Activated T-cell treated with anti-CD3 and anti-CD28 coated beads for 48 hours (primary cell): Measurements from ENCODE around the gene TSHZ1.
"Not testable (repeated sequence)": the region's sequence is repeated elsewhere in the genome, so short reads cannot be mapped to it uniquely, and the experiment has no call there.

Experiments
- DNase-seq: peaks from one replicate; pipeline ENCODE4 v3.0.0-alpha.2; 2020; ENCODE audit warnings: low read depth

TSHZ1 gene

DNA sequence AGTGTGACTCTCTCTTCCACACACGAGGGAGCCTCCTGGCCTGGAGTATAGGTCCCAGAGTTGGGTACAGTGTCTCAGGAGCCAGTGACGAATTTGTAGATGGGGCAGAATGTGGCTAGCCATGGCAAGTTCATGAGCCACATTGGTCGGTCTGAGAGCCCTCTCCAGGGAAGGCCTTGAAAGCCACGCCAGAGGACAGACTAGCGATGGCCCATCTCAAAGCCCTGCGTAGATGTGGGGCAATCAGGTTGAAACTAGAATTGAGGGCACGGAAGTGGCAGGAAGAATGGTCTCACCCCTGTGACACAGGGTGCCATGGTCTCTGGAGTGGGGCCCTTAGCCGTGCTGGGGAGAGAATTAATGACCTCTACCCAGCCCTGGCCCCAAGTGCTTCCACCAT lies 106.2 kb downstream of the TSHZ1 start:
- no peak for DNase-seq

- no peak for DNase-seq
Measured at GRCh38 chr18:75317300-75317699, 106.7 kb downstream of the TSHZ1 start.

- no peak for DNase-seq
Measured at GRCh38 chr18:75317703-75318102, 107.1 kb downstream of the TSHZ1 start.

GRCh38 chr18:75319905-75320304 lies 109.3 kb downstream of the TSHZ1 start:
- DNase-seq, result no peak

DNA sequence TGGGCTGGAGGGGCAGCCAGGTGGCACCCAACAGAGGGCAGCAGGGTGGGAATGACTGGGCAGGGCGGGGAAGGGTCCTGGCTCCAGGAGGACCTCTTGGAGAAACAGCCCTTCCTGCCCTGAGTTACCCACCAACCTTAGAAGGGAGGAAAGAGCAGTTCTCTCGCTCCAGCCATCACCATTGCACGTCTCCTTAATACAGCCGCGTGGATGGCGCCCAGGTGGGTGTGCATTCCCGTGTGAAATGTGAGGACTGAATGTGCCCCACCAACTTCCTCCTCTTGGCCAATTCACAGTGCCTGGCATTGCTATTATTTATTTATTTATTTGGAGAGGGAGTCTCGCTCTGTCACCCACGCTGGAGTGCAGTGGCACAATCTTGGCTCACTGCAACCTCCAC lies 109.9 kb downstream of the TSHZ1 start:
- no peak for DNase-seq

DNA sequence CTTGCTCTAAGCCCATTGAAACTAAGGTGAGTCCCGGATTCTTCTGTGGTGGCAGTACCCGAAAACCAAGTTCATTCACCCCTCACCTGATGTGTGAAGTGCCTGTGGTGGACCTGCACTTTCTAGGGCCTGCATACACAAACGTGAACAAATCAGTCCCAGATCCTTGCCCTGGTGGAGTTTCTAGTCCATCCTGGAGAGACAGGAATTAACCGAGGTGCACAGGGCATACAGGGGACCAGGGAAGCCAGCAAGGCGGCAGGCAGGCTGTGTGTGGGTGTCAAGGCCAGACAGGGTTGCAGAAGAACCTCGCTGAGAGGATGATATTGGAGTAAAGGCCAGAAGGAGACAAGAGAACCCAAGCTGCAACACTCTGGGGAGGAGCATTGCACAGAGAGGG lies 110.8 kb downstream of the TSHZ1 start:
- no peak for DNase-seq

DNA sequence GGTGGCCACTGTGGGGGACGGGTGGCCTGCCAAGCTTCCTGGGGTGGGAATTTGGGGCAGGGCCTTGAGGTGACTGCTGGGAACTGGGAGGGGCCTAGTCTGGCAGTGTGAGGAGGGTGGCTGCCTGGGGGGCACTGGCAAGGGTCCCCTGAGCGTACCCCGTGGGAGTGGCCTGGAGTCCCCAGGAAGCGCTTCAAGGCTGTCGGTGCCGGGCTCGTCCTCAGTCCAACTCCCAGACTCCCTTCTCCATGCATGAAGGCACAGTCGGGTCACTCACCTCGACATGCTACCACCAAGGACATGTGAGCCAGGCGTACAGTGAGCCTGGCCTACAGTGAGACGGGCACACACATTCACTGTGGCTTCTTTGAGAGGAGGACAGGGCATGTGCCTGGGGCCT lies 111.6 kb downstream of the TSHZ1 start:
- no peak for DNase-seq

DNA sequence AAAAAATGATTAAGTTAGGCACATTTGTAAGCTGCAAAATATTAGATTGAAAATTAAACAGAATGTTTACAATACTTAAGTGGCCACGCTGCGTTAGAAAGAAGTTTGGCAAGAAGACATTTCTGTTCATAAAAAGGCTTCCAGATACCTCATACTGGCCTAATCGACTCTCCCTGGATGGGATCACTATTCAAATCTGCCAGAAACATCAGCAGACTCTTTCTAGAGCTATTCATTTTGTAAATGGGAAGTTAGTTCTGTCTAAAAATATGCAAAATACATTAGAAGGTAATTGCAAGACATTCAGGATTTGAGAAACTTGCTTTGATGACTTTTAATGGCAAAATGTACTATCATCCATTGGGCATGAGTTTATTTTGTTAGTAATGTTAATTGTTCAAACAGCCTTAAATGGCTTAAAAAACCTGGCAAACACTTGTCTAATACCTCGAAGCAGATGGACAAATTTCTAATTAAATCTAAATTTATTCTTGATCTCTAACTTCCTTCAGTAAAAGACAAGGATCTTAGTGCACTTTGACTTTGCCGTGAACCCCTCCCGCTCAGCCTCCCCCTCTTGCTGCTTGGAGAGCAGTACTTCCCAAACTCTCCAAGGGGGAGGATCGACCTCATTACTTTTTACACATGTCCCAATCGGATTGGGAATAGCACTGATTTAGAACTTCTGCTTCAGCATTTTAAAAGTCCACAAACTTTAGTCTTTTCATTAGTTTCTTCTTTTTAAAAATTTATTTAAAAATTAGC lies 113.4 kb downstream of the TSHZ1 start:
- no peak for DNase-seq

GRCh38 chr18:75324686-75325257 lies 114.2 kb downstream of the TSHZ1 start:
- DNase-seq, result no peak

DNA sequence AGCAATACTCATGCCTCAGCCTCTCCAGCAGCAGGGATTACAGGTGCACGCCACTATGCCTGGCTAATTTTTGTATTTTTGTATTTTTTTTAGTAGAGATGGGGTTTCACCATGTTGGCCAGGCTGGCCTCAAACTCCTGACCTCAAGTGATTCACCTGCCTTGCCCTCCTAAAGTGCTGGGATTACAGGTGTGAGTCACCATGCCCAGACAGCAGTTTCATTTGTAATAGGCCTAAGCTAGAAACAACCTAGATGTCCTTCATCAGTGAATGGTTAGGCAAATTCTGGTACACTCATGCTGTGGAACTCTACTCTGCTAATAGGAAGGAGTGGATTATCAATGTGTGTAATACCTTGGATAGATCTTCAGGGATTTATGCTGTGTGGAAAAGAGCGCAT lies 119.2 kb downstream of the TSHZ1 start:
- not testable (repeated sequence) for DNase-seq

DNA sequence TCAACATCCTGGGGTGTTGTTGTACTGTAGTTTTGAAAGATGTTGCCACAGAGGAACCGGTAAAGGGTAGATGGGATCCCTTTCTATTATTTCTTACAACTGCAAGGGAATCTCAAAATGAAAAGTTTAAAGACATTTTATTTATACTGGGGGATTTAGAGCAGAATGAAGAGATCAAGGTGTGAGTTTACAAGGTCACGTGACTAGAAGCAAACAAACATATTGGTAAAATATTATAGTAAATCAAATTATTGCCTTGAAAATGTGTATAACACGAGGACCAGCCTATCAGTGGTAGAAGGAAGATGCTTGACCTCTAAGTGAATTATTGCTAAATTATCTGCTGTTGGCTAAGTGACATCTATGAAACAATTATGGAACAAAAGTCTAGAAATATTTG lies 119.7 kb downstream of the TSHZ1 start:
- DNase-seq, result no peak

DNA sequence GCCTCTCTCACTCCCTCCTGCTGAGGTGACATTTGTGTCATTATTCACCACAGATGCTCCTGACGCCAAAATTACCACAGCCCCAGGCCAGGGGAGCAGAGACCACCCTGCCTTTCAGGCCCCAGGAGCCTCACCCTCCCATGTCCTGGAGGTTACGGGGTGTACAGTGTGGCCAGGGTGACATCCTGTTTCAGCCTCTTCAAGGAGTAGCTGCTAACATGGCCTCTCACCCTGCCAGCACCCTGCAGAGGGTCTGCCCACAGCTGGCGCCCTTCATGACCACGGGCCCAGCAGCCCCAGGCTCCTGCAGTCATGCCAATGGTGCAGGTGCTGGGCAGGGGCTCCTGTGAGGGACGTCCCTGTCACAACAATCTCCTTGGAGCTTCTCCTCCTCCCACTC lies 124.3 kb downstream of the TSHZ1 start:
- no peak for DNase-seq

- no peak for DNase-seq
Measured at GRCh38 chr18:75335511-75335910, 124.9 kb downstream of the TSHZ1 start.

DNA sequence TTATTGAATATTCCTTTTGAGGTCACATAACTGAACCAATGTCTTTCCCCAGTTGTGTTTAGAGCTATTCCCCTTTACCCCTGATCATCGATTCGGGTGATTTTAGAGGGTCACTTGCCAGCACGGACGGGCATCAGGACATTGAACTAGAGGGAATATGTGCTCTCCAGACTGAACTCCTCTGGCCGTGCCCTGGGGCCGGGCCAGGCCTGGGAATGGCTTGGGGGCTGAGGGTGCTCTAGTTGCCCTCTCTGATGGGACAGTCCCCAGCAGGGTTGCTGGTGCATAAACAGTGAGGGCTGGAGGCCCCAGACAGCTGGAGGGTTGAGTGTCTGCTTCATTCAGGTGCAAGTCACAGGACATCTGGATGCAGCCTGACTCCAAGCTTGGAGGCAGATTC lies 126.2 kb downstream of the TSHZ1 start:
- DNase-seq, result no peak

GRCh38 chr18:75337348-75337747 lies 126.8 kb downstream of the TSHZ1 start:
- DNase-seq, result no peak

- DNase-seq, result no peak
Measured at GRCh38 chr18:75338631-75339030, 128.0 kb downstream of the TSHZ1 start.
